ENCODE measurements around the gene LRRC59. TPM values are rescaled to one million over a fixed set of nuclear protein-coding genes. Genes with fewer than 3 reads are reported as not detected.

The LRRC59 gene
- total and polyA plus RNA-seq, 2 experiments from 2014 or later = 46.4 to 124 TPM

- TF ChIP-seq ZNF462 (CRISPR knock-in tag; IDR thresholded peaks at IDR 0.05) = no peak
- TF ChIP-seq CREB1 (CRISPR knock-in tag; IDR thresholded peaks at IDR 0.05; ENCODE audit: low read depth) = no peak
- TF ChIP-seq NANOG (IDR thresholded peaks at IDR 0.05; ENCODE audit: borderline replicate concordance) = no peak
Measured at GRCh38 chr17:50429793-50430192, 32.5 kb upstream of the LRRC59 start (continued).

GRCh38 chr17:50428831-50429424, 31.6 kb upstream of the LRRC59 start:
- Histone ChIP-seq H3K36me3 (ENCODE audit: insufficient read depth) (no peaks in the 10 kb centered on the region), H3K4me1 (ENCODE audit: insufficient read depth) (peaks cover 18% of the 10 kb centered on the region), H3K9me2 (ENCODE audit: insufficient read depth) (no peaks in the 10 kb centered on the region), H3F3A (replicated peaks; ENCODE audit: low read depth) (peaks cover 7% of the 10 kb centered on the region; the same call in 1 of the 2 replicates), H4K20me1 (replicated peaks; ENCODE audit: insufficient read depth) (no peaks in the 10 kb centered on the region), H3K4me2 (no peak overlapping the region), H3K79me2 (replicated peaks; ENCODE audit: insufficient read depth) (peaks cover 5% of the 10 kb centered on the region), H2AFZ (no peak overlapping the region), H3K27me3 (ENCODE audit: insufficient read depth) (peaks cover 13% of the 10 kb centered on the region; the same call in 1 of the 2 replicates), H3K27ac (ENCODE audit: low read depth) (no peak overlapping the region), H3K4me3 (no peak overlapping the region)
- peaks cover 20% of the 10 kb centered on the region for H3K4me1 Mint-ChIP-seq
- H3K27me3 Mint-ChIP-seq (ENCODE audit: insufficient read depth, low read depth, poor library complexity) = peaks cover 18% of the 10 kb centered on the region
- ATAC-seq (no peak), DNase-seq (ENCODE audit: low spot score) (no peak)
- H3K9me3 Mint-ChIP-seq = no peaks in the 10 kb centered on the region; the same call in 1 of the 3 replicates
- H3K4me3 Mint-ChIP-seq = no peak overlapping the region
- H3K27ac Mint-ChIP-seq = no peak overlapping the region
- no peaks in the 10 kb centered on the region for H3K36me3 Mint-ChIP-seq (ENCODE audit: low read depth)
- TF ChIP-seq STAT1 (IDR thresholded peaks at IDR 0.05; ENCODE audit: unreplicated experiment) (no peak), ZNF462 (CRISPR knock-in tag; IDR thresholded peaks at IDR 0.05) (no peak), ZNF114 (CRISPR knock-in tag; IDR thresholded peaks at IDR 0.05) (no peak), CREB1 (CRISPR knock-in tag; IDR thresholded peaks at IDR 0.05; ENCODE audit: low read depth) (no peak), NANOG (IDR thresholded peaks at IDR 0.05; ENCODE audit: borderline replicate concordance) (no peak), ZNF331 (CRISPR knock-in tag; IDR thresholded peaks at IDR 0.05; ENCODE audit: low read depth) (no peak), EZH2 (IDR thresholded peaks at IDR 0.05; ENCODE audit: low read depth, unreplicated experiment) (no peak), POLR2AphosphoS5 (IDR thresholded peaks at IDR 0.05; ENCODE audit: low read depth) (no peak)
